Transverse colon (tissue), 4 donors: ENCODE results near the gene TTC28. TPM values are rescaled to one million over a fixed set of nuclear protein-coding genes. Genes with fewer than 3 reads are reported as not detected.

Source experiments
- DNase-seq: peaks from one replicate; pipeline ENCODE4 v3.0.0-alpha.2; 2019
- H3K27ac ChIP-seq, 4 donors: fragments of 200-600 bp; sonication (generic); 2 replicates each; pipeline ENCODE4 v1.5.1; 2016 to 2018; ENCODE audit warnings: inconsistent platforms in 4 of 4
- H3K27me3 ChIP-seq: fragments of 200-600 bp; sonication (generic); 2 replicates; pipeline ENCODE4 v1.5.1; 2017; ENCODE audit warnings: inconsistent platforms
- H3K36me3 ChIP-seq, 4 donors: fragments of 200-600 bp; sonication (generic); 2 replicates each; pipeline ENCODE4 v1.5.1; 2017 to 2019; ENCODE audit warnings: inconsistent platforms in 4 of 4
- H3K4me1 ChIP-seq, 4 donors: fragments of 200-600 bp; sonication (generic); 2 replicates each; pipeline ENCODE4 v1.5.1; 2017 to 2020; ENCODE audit warnings: inconsistent platforms in 4 of 4
- H3K4me3 ChIP-seq, 4 donors: fragments of 200-600 bp; sonication (generic); 1 replicate in 1 of 4; 2 replicates in 3 of 4; pipeline versions ENCODE4 v1.5.1 to v1.6.1; 2017 to 2019; ENCODE audit warnings: inconsistent platforms in 4 of 4
- H3K9me3 ChIP-seq, 2 donors: fragments of 200-600 bp; sonication (generic); 2 replicates each; pipeline ENCODE4 v1.5.1; 2017 to 2019; ENCODE audit warnings: inconsistent platforms in 2 of 2
- CTCF ChIP-seq, 5 experiments: fragments of 200-600 bp in 3 of 5; fragments of 450-650 bp in 2 of 5; sonication (generic) in 3 of 5; IDR thresholded peaks; 1 replicate in 2 of 5; 2 replicates in 3 of 5; pipeline ENCODE4 v1.5.1; 2016 to 2017; ENCODE audit warnings: antibody characterized with exemption in 5 of 5, inconsistent platforms in 3 of 5, mild to moderate bottlenecking in 2 of 5, moderate library complexity in 1 of 5
- EP300 ChIP-seq: sonication (generic); formaldehyde crosslinking; IDR thresholded peaks from one replicate; pipeline ENCODE4 v1.6.1; 2017; ENCODE audit warnings: antibody characterized with exemption, low read depth
- POLR2A ChIP-seq: fragments of 450-650 bp; IDR thresholded peaks from one replicate; pipeline ENCODE4 v1.6.1; 2016; ENCODE audit warnings: antibody characterized with exemption, mild to moderate bottlenecking, moderate library complexity
- POLR2AphosphoS5 ChIP-seq, 3 donors: sonication (generic); formaldehyde crosslinking; IDR thresholded peaks; one replicate each; pipeline ENCODE4 v1.6.1; 2016; ENCODE audit warnings: antibody characterized with exemption in 3 of 3
- whole genome bisulfite sequencing, 2 donors: methylation state at CpG; one replicate each; pipeline ENCODE4 v1.1.5; 2018; ENCODE audit warnings: low coverage in 1 of 2; 5-methylcytosine and 5-hydroxymethylcytosine counted together
- in situ Hi-C, 4 donors: fragments of 200-750 bp; cut with MboI; loops; one replicate each; pipeline versions ENCODE4 v1.15.0 to v1.15.1; 2017; ENCODE audit warnings: low sequenced_read_pairs in 3 of 4, low pct_ligation_motif_present in 1 of 4, low pct_unique_long_range_greater_than_20kb in 1 of 4
- intact Hi-C: fragments of 100-400 bp; cut with DNase I; formaldehyde crosslinking; loops from one replicate; pipeline ENCODE4 v1.15.1; 2023; ENCODE audit warnings: low total_unique reads
- total RNA-seq, 4 donors: library from RNA; depleted of rRNA; stranded (reverse); fragments of >200 nt; gene quantifications; one replicate each; pipeline ENCODE4 v1.1.0, GENCODE V29; 2016

TTC28 gene
- total RNA-seq, 4 donors from 2014 or later, result 7.6 to 84.2 (median 12.4) TPM

GRCh38 chr22:28419919-28420318, 259.7 kb downstream of the TTC28 start:
- WGBS, 2 donors, result 68 to 78% methylated on average over 2 of the region's 2 CpGs

GRCh38 chr22:28418008-28418407, 261.6 kb downstream of the TTC28 start:
- H3K4me1 ChIP-seq, result peaks cover 0 to 13% (median 0%) of the 10 kb centered on the region in 4 donors
- H3K36me3 ChIP-seq, result no peaks in the 10 kb centered on the region
- intact Hi-C loops, result no loop called here
- no peaks in the 10 kb centered on the region for H3K9me3 ChIP-seq
- in situ Hi-C loops, result no loop called here
- H3K4me3 ChIP-seq, result no peak overlapping the region
- WGBS, 2 donors, result 86 to 100% methylated on average over 1 of the region's 1 CpG
- DNase-seq, result no peak
- H3K27me3 ChIP-seq, result no peaks in the 10 kb centered on the region
- TF ChIP-seq POLR2AphosphoS5 (IDR thresholded peaks at IDR 0.05) (no peak), CTCF (IDR thresholded peaks at IDR 0.05) (no peak), EP300 (no peak), POLR2A (no peak)
- no peak overlapping the region for H3K27ac ChIP-seq

More at GRCh38 chr22:28419919-28420318, 259.7 kb downstream of the TTC28 start:
- Histone ChIP-seq H3K4me3 (no peak overlapping the region), H3K27me3 (no peaks in the 10 kb centered on the region), H3K36me3 (no peaks in the 10 kb centered on the region), H3K27ac (no peak overlapping the region), H3K9me3 (no peaks in the 10 kb centered on the region), H3K4me1 (peaks cover 0 to 6% (median 0%) of the 10 kb centered on the region in 4 donors)
- TF ChIP-seq POLR2A, result no peak
- TF ChIP-seq POLR2AphosphoS5 (IDR thresholded peaks at IDR 0.05), result no peak
- TF ChIP-seq CTCF (IDR thresholded peaks at IDR 0.05), result no peak
- no peak for TF ChIP-seq EP300
- intact Hi-C loops (no loop called here), in situ Hi-C loops (no loop called here)
- DNase-seq, result no peak

GRCh38 chr22:28417431-28417830, 262.2 kb downstream of the TTC28 start:
- in situ Hi-C loops, result no loop called here
- TF ChIP-seq POLR2AphosphoS5 (IDR thresholded peaks at IDR 0.05) (no peak), CTCF (IDR thresholded peaks at IDR 0.05) (no peak)
- WGBS, 2 donors, result 82 to 84% methylated on average over 2 of the region's 2 CpGs

GRCh38 chr22:28414913-28415312, 264.7 kb downstream of the TTC28 start:
- in situ Hi-C loops, result no loop called here
- peaks cover 0 to 14% (median 0%) of the 10 kb centered on the region in 4 donors for H3K4me1 ChIP-seq
- no peaks in the 10 kb centered on the region for H3K9me3 ChIP-seq
- H3K4me3 ChIP-seq, result no peak overlapping the region
- H3K27me3 ChIP-seq, result no peaks in the 10 kb centered on the region
- intact Hi-C loops, result no loop called here
- 96 to 100% methylated on average over 1 of the region's 1 CpG for WGBS, 2 donors
- TF ChIP-seq POLR2AphosphoS5 (IDR thresholded peaks at IDR 0.05), result no peak
- TF ChIP-seq EP300, result no peak
- no peak for TF ChIP-seq CTCF (IDR thresholded peaks at IDR 0.05)
- no peak for TF ChIP-seq POLR2A
- H3K27ac ChIP-seq, result no peak overlapping the region
- H3K36me3 ChIP-seq, result no peaks in the 10 kb centered on the region
- DNase-seq, result no peak

More at GRCh38 chr22:28417431-28417830, 262.2 kb downstream of the TTC28 start:
- H3K27ac ChIP-seq, result no peak overlapping the region
- H3K27me3 ChIP-seq, result no peaks in the 10 kb centered on the region
- H3K4me1 ChIP-seq, result peaks cover 0 to 13% (median 0%) of the 10 kb centered on the region in 4 donors
- intact Hi-C loops, result no loop called here
- no peak overlapping the region for H3K4me3 ChIP-seq
- no peaks in the 10 kb centered on the region for H3K36me3 ChIP-seq
- no peak for DNase-seq
- H3K9me3 ChIP-seq, result no peaks in the 10 kb centered on the region
